GM21786 (cell line): ENCODE measurements around the gene AKAP8L.

Experiments
- ATAC-seq: cut with Tn5 transposase; IDR thresholded peaks from one replicate; pipeline ENCODE4 v1.9.1; 2021; ENCODE audit not compliant: unreplicated experiment

Gene AKAP8L

DNA sequence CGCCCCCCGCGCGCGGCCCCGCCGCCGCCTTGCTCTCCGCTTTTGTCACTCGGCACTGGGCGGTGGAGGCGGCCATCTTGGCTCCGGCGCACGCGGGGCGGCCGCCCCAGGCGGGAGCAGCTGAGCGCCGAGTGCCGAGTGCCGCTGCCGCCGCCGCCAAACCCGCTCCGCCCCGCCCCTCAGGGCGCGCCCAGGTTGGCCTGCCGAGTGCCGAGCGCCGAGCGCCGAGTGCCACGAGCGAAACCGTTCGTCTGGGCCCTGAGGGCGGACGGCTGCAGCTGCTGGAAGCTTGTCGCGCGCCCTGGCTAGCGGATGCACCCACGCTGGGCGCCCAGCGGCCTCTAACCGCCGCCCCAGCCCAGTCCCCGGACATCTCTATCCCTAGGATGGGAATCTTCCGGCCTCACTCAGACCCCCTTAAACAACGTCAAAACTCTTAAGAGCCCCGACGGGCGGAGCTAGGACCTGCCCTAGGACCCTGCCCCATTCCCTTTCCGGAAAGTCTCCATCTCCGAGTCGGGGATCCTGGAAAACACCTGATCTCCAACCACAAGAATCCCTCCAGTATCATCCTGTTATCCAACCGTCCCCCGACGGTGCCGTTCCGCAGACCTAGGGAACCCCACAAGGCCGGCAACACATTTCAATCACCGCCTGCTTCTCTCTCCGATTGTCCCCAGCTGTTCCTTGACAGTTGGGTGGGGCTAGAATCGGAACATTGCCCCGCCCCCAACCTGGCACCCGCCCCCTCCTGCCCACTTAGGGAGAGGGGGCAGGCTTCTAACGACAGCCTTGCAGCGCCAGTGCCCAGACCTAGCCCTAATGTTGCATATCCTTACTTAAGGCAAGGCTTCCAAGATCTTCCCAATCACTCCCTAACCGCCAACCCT is 14.1 kb upstream of the AKAP8L start:
- no peak for ATAC-seq

GRCh38 chr19:15432018-15432494 is 13.3 kb upstream of the AKAP8L start:
- no peak for ATAC-seq

- no peak for ATAC-seq
Measured at GRCh38 chr19:15431396-15432017, 12.7 kb upstream of the AKAP8L start.

- ATAC-seq: no peak
Measured at GRCh38 chr19:15430526-15431120, 11.8 kb upstream of the AKAP8L start.

DNA sequence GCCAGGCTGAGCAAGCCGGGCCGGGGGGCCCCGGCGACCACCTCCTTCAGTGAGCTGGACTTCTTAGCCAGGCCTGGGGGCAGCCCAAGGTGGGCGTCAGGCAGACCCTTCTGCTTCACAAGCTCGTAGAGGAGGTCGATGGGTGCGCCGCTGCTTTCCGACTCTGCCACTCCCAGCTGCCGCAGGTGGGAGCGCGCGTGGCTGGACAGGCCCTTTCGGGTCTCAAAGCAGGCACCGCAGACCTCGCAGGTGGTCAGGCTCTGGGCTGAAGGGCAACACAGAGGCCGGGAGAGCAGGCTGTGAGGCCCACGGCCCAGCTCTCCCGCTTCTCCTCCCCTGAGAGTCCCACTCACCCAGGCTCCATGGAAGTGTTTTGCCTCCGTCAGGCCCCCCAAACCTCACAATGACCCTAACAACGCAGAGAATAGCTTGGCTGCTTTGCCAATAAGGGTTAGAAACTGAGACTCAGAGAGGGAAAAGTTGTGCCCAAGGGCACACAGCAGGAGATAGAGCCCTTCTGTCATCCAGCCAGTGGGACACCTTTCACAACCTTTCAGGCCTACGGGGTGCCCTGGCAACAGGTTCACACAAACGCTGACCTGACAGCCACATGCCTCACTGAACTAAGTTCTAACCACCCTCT is 11.2 kb upstream of the AKAP8L start:
- no peak for ATAC-seq

DNA sequence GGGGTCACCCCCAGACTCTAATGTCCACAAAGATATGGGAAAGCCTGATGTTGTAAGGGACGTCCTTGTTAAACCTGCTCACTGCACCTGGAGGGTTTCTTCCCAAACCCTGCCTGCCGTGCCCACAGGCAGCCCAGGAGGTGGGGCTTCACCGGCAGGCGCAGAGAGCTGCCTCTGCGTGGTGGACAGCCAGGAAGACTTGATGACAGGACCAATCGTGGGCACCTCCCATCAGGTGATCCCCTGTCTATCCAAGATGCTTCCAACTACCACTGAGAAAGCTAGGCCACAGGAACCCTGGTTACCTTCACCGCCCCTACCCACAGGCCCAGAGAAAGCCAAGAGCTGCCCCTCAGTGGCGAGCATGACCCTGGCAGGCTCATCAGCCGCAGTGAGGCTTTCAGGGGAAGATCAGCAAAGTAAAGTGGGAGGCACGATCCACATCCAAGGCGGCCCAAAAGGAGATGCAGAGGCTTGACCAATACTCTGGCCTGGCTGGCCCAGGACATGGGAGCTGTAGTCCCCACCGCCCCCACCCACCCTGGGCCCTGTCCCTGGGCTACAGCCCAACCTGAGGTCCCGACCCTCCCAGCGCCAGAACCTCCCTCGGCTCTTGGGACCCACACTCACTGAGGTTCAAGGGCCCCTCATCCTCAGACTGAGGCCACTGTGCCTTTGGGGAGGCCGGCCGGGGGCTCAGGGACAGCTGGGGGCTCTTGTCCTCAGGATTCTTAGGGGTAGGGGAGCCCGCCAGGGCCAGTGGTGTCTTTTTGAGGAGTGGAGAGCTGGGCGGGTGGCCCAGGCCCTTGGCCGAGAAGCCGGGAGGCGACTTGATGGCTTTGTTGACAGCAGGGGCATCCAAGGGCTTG is 10.4 kb upstream of the AKAP8L start:
- no peak for ATAC-seq

DNA sequence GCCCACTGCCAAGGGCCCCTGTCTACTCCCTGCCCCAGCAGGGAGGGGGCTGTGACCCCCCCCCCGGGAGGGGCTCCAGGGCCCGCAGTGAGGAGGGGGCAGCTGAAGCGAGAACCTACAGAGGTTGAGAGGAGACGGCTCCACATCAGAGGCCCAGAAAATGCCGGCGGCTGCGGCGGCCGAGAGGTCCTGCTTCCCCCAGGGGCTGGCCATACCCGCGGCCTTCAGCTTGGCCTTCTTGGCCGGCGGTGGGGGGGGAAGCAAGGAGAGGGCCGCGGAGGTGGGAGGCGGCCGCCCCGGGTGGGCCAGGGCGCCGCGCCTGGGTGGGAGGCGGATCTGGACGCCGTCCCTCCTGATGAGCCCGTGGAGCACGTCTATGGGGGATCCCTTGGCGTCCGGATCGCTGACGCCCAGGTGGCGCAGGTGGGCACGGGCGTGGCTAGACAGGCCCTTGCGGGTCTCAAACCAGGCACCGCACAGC is 9.2 kb upstream of the AKAP8L start:
- ATAC-seq: no peak

DNA sequence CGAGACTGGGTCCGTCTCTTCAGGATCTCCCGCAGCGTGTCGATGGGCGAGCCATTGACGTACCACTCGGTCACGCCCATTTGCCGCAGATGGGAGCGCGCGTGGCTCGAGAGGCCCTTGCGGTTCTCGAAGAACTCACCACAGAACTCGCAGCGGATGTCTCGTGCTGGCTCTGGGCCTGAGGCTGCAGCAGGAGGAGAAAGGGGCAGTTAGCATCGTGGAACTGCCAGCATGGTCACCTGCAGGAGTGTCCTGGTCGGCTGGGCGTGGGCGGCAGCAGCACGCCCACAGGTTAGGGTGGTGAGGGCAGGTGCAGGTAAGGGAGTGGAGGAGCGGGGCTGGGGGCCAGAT is 8.5 kb upstream of the AKAP8L start:
- ATAC-seq: no peak

- no peak for ATAC-seq
Measured at GRCh38 chr19:15426485-15427349, 7.9 kb upstream of the AKAP8L start.

DNA sequence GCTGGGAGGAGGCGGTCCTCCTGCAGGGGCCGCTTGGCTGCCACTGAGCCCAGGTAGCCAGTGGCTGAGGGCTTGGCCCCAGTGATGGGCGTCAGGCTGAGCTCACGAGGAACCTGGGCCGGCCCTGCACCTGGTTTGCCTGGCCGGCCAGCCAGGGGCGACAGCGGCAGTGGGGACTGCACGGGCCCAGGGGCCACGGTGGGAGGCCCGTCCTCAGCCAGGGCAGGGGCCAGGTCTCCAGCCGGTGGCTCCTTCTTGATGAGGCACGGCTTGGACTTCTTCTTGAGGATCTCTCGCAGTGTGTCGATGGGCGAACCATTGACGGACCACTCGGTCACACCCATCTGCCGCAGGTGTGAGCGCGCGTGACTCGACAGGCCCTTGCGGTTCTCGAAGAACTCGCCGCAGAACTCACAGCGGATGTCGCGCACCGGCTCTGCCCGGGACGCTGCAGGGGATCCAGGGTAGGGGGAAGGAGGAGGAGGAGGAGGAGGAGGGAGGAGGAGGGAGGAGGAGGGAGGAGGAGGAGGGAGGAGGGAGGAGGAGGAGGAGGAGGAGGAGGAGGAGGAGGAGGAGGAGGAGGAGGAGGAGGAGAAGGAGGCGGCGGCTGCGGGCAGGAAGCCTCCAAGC is 6.6 kb upstream of the AKAP8L start:
- no peak for ATAC-seq

GRCh38 chr19:15424692-15425272 is 6.0 kb upstream of the AKAP8L start:
- ATAC-seq: no peak

DNA sequence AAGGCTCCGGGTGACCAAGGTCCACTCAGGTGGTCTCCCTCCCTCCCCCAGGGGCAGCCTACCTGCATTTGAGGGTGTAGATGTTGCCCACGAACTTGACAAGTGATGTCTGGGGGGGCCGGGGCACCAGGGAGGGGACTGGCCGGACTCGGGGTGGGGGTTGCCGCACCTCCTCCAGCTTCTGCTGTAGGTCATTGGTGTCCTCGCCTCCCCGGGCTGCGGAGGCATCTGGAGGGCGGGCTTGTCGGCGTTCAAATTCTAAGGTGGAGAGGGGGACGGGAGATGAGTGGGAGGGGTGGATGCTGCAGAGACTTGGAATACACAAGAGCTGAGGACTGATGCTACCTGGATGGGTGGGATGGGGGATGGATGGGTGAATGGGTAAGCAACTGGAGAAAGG is 5.3 kb upstream of the AKAP8L start:
- ATAC-seq: no peak

- no peak for ATAC-seq
Measured at GRCh38 chr19:15423130-15423529, 4.3 kb upstream of the AKAP8L start.

DNA sequence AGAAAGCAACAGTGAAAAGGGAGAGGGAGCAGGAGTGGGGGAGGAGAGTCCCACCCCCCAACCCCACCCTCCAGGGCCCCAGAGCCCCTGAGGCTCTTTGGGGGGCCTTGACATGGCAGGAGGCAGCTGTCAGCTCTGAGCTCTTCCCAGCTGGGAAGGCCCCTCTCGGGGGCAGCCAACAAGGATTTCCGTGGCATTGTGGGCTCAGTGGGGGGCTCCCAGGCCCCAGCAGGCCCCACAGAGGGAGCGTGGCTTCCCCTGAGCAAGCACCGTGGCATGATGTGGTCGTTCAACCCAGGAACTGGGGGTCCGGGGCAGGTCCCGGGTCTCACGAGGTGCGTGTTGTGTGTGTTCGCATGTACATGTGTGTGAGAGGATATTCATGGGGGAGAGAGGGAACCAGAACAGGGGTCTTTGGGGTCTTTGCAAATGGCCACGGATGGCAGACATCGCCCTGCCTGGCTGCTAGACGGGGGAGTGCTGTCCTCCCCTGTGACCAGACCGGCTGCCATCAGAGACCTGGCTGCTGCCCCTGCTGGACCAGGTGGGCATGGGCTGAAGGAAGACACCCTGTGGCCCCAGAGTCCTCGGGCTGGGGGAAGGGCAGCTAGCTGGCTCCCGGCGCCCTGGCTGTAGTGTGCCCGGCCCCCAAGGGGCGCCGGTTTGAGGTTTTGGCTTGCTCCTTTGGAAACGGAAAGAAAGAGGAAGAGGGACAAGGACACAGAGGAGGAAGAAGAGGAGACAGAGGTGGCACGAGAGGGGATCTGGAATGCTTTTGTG is 3.7 kb upstream of the AKAP8L start:
- ATAC-seq: no peak

- no peak for ATAC-seq
Measured at GRCh38 chr19:15421721-15422260, 3.0 kb upstream of the AKAP8L start.

DNA sequence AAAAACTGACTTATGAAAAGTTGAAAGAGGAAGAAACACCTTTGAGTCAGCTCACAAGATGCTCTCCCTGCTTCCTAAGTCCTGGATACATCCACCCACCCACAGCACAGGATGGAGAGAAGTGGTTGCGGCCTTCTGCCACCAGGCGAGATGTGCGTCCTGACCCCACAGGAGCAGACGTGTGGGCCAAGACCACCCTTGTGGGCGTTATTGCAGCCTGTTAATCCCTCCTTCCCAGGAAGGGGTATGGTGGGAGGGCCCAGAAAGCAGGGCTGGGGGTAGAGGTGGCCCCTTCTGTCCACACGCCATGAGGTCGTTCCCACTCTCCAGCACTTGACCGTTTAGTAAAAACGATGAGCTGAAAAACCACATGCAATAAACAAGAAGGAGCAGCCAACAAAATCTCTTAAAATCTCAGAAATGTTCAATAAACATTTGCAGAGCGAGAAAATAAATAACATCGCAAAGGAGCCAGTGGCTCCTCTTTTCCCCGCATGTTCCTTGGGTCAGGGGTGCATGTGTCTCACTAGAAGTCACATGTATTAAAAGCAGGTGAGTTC is 2.4 kb upstream of the AKAP8L start:
- ATAC-seq: no peak

DNA sequence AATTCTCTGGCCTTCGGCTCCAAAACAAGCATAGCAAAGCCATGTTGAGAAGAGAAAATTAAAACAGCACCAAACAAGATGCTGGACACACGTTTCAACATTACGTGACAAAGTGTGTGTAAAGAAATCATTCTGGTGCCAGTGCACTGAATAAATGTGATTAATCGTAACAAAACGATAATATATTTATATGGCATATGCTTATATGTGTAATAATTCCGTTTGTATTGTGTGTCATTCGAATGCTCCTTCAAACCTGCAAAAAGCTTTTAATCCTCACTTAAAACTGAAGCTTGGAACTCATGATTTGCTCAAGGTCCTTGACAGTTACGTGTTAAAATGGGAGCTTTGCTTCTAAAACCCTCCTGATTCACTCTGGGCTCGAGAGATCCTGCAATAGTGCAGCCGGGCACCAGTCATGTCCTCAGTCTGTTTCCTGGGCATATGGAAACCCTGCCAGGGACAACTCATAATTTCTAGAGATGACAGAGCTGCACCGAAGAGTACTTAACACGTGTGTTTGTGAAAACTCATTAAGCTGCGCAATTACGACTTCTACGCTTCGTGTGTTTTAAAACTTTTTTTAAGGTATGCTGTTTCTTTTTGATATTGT is 731 bp upstream of the AKAP8L start:
- ATAC-seq: no peak
